H1 (cell line): ENCODE data around the gene RNF130. TPM values are rescaled to one million over a fixed set of nuclear protein-coding genes. Genes with fewer than 3 reads are reported as not detected.
A peak's percentile ranks its signal among the peaks of the same experiment; 100 is the strongest.

ENCODE experiments used
- CTCF ChIA-PET: fragments of 300-600 bp; sonication (Branson Sonifier 250); formaldehyde crosslinking; loops from one replicate; lab custom pipeline; 2021; ENCODE audit not compliant: partially characterized antibody; lab: Charles Lee
- POLR2A ChIA-PET: fragments of 300-600 bp; sonication (Branson Sonifier 250); formaldehyde crosslinking; loops from one replicate; lab custom pipeline; 2021; ENCODE audit warnings: inconsistent platforms; ENCODE audit not compliant: partially characterized antibody; lab: Charles Lee
- DNase-seq, 2 experiments: peaks; one replicate each; pipeline versions ENCODE4 v3.0.0 to v3.0.0-alpha.2; 2010 to 2022; ENCODE audit warnings: low spot score in 2 of 2, low read depth in 1 of 2, mixed read lengths in 1 of 2
- FAIRE-seq: peaks from 2 replicates; lab custom pipeline; 2011; peaks lifted over from hg19 to GRCh38; lab: Jason Lieb, UNC
- H2AFZ ChIP-seq: 2 replicates; pipeline ENCODE4 v1.8.1; 2012; ENCODE audit warnings: low read length, inconsistent platforms
- H2AK5ac ChIP-seq: 2 replicates; pipeline ENCODE4 v1.6.1; 2013; ENCODE audit warnings: low read depth, low read length
- H2BK120ac ChIP-seq: replicated peaks from 2 replicates; pipeline ENCODE3; 2013; ENCODE audit warnings: low read depth, low read length, inconsistent platforms
- H2BK12ac ChIP-seq: 2 replicates; pipeline ENCODE4 v1.6.1; 2013; ENCODE audit warnings: low read depth, low read length
- H2BK15ac ChIP-seq: 2 replicates; pipeline ENCODE4 v1.6.1; 2013; ENCODE audit warnings: low read length
- H2BK20ac ChIP-seq: 2 replicates; pipeline ENCODE4 v1.6.1; 2013; ENCODE audit warnings: low read length
- H2BK5ac ChIP-seq: 2 replicates; pipeline ENCODE4 v1.6.1; 2013; ENCODE audit warnings: low read depth, low read length
- H3K14ac ChIP-seq: 2 replicates; pipeline ENCODE4 v1.6.1; 2013; ENCODE audit warnings: inconsistent platforms; ENCODE audit not compliant: insufficient read length
- H3K18ac ChIP-seq: 2 replicates; pipeline ENCODE4 v1.6.1; 2013; ENCODE audit warnings: low read length; ENCODE audit errors: extremely low read depth
- H3K23ac ChIP-seq: 2 replicates; pipeline ENCODE4 v1.6.1; 2013; ENCODE audit warnings: inconsistent platforms; ENCODE audit not compliant: insufficient read length
- H3K23me2 ChIP-seq: 2 replicates; pipeline ENCODE4 v1.6.1; 2013; ENCODE audit warnings: low read depth, low read length
- H3K27ac ChIP-seq: 2 replicates; pipeline ENCODE4 v1.6.1; 2011; ENCODE audit warnings: low read depth, low read length, inconsistent platforms
- H3K27me3 ChIP-seq, 4 experiments: replicated peaks in 1 of 4; 1 replicate in 1 of 4; 2 replicates in 3 of 4; pipeline versions ENCODE4 v1.6.1 to v1.8.1; 2011 to 2013; ENCODE audit warnings: low read length in 3 of 4, mild to moderate bottlenecking in 3 of 4, inconsistent platforms in 2 of 4, mixed read lengths in 2 of 4, moderate library complexity in 1 of 4; ENCODE audit not compliant: control insufficient read depth in 3 of 4, insufficient read depth in 3 of 4; ENCODE audit errors: extremely low read depth in 1 of 4
- H3K36me3 ChIP-seq, 4 experiments: 2 replicates each; pipeline versions ENCODE4 v1.6.1 to v1.8.1; 2011 to 2013; ENCODE audit warnings: mild to moderate bottlenecking in 4 of 4, low read length in 3 of 4, moderate library complexity in 2 of 4, control low read depth in 1 of 4, inconsistent platforms in 1 of 4; ENCODE audit not compliant: insufficient read depth in 4 of 4, control insufficient read depth in 2 of 4
- H3K4ac ChIP-seq: replicated peaks from 2 replicates; pipeline ENCODE3; 2013; ENCODE audit warnings: low read length, low read depth, mixed read lengths, inconsistent platforms; ENCODE audit not compliant: insufficient read length
- H3K4me1 ChIP-seq, 4 experiments: replicated peaks in 1 of 4; 1 replicate in 1 of 4; 2 replicates in 3 of 4; pipeline versions ENCODE4 v1.6.1 to v1.8.1; 2011 to 2013; ENCODE audit warnings: low read length in 3 of 4, inconsistent platforms in 2 of 4, mixed read lengths in 1 of 4; ENCODE audit not compliant: insufficient read depth in 4 of 4, control insufficient read depth in 3 of 4
- H3K4me2 ChIP-seq, 2 experiments: 2 replicates each; pipeline versions ENCODE4 v1.6.1 to v1.8.1; 2011 to 2013; ENCODE audit warnings: low read depth in 2 of 2, low read length in 2 of 2, control low read depth in 1 of 2, inconsistent platforms in 1 of 2, mild to moderate bottlenecking in 1 of 2; ENCODE audit not compliant: insufficient read depth in 1 of 2
- H3K4me3 ChIP-seq, 4 experiments: fragments of 200-600, 300-600 bp in 1 of 4; sonication (generic), shearing (Covaris generic), sonication (Bioruptor Twin) in 1 of 4; 2 replicates each; pipeline versions ENCODE4 v1.5.1 to v1.8.1; 2011 to 2016; ENCODE audit warnings: low read length in 4 of 4, low read depth in 3 of 4, control low read depth in 2 of 4, inconsistent platforms in 2 of 4, mild to moderate bottlenecking in 2 of 4, mixed read lengths in 1 of 4, moderate library complexity in 1 of 4; ENCODE audit not compliant: insufficient read depth in 2 of 4; ENCODE audit errors: extremely low read depth in 1 of 4
- H3K56ac ChIP-seq: replicated peaks from 2 replicates; pipeline ENCODE3; 2013; ENCODE audit warnings: low read depth, mild to moderate bottlenecking, mixed read lengths, low read length, inconsistent platforms; ENCODE audit not compliant: insufficient read length
- H3K79me1 ChIP-seq: 2 replicates; pipeline ENCODE4 v1.6.1; 2013; ENCODE audit warnings: low read depth, low read length, control low read depth
- H3K79me2 ChIP-seq, 2 experiments: 2 replicates each; pipeline versions ENCODE4 v1.6.1 to v1.8.1; 2012 to 2013; ENCODE audit warnings: low read length in 2 of 2, mild to moderate bottlenecking in 2 of 2, inconsistent platforms in 1 of 2; ENCODE audit not compliant: insufficient read depth in 2 of 2, control insufficient read depth in 1 of 2
- H3K9ac ChIP-seq, 4 experiments: replicated peaks in 1 of 4; 1 replicate in 1 of 4; 2 replicates in 3 of 4; pipeline versions ENCODE4 v1.6.1 to v1.8.1; 2011 to 2013; ENCODE audit warnings: low read depth in 3 of 4, low read length in 3 of 4, control low read depth in 2 of 4, mild to moderate bottlenecking in 2 of 4, moderate library complexity in 2 of 4, inconsistent platforms in 1 of 4; ENCODE audit errors: extremely low read depth in 1 of 4
- H3K9me3 ChIP-seq, 2 experiments: 2 replicates each; pipeline versions ENCODE4 v1.6.1 to v1.8.1; 2012 to 2013; ENCODE audit warnings: mild to moderate bottlenecking in 2 of 2, moderate library complexity in 2 of 2, control low read depth in 1 of 2, inconsistent platforms in 1 of 2, low read depth in 1 of 2, low read length in 1 of 2, mixed read lengths in 1 of 2; ENCODE audit not compliant: insufficient read depth in 2 of 2
- H4K20me1 ChIP-seq, 2 experiments: replicated peaks in 1 of 2; 2 replicates each; pipeline versions ENCODE3 to v1.8.1; 2011 to 2013; ENCODE audit warnings: inconsistent platforms in 2 of 2, low read length in 2 of 2, mild to moderate bottlenecking in 1 of 2; ENCODE audit not compliant: insufficient read depth in 2 of 2, control insufficient read depth in 1 of 2
- H4K5ac ChIP-seq: 2 replicates; pipeline ENCODE4 v1.6.1; 2013; ENCODE audit warnings: low read length, low read depth, mixed read lengths, inconsistent platforms; ENCODE audit not compliant: insufficient read length
- H4K8ac ChIP-seq: 2 replicates; pipeline ENCODE4 v1.8.0; 2013; ENCODE audit warnings: mild to moderate bottlenecking, moderate library complexity, low read length, inconsistent platforms; ENCODE audit not compliant: insufficient read depth; ENCODE audit errors: extremely low read depth
- H4K91ac ChIP-seq: replicated peaks from 2 replicates; pipeline ENCODE3; 2013; ENCODE audit warnings: low read length, mixed read lengths, inconsistent platforms; ENCODE audit not compliant: insufficient read length
- ASH2L ChIP-seq: fragments of 200-600, 300-600 bp; sonication (generic); IDR thresholded peaks from one replicate; pipeline ENCODE4 v1.7.1; 2017; ENCODE audit warnings: low read length
- CBX5 ChIP-seq: fragments of 300-800, 300-1000 bp; sonication (generic); IDR thresholded peaks from 2 replicates; pipeline ENCODE4 v1.7.1; 2016; ENCODE audit warnings: antibody characterized with exemption, low read length, low read depth
- MAFK ChIP-seq: IDR thresholded peaks from 2 replicates; pipeline ENCODE4 v1.6.1; 2012; ENCODE audit warnings: low read depth, mild to moderate bottlenecking, improper control_type of control experiment, low read length
- RAD21 ChIP-seq, 2 experiments: IDR thresholded peaks in 1 of 2; conservative IDR thresholded peaks in 1 of 2; 2 replicates each; pipeline ENCODE4 v1.6.1; 2011; ENCODE audit warnings: low read depth in 2 of 2, low read length in 2 of 2, improper control_type of control experiment in 1 of 2, inconsistent platforms in 1 of 2, mild to moderate bottlenecking in 1 of 2, moderate library complexity in 1 of 2
- RNF2 ChIP-seq: fragments of 200-900, 300-1000 bp; sonication (generic); IDR thresholded peaks from 2 replicates; pipeline ENCODE4 v1.7.1; 2016; ENCODE audit warnings: borderline replicate concordance, low read depth, mild to moderate bottlenecking, antibody characterized with exemption, low read length; ENCODE audit not compliant: poor library complexity, severe bottlenecking; ENCODE audit errors: missing control alignments
- SAP30 ChIP-seq: fragments of 300-600 bp; sonication (generic); IDR thresholded peaks from 2 replicates; pipeline ENCODE4 v1.7.1; 2012; ENCODE audit warnings: low read length, moderate library complexity, mild to moderate bottlenecking, inconsistent platforms; ENCODE audit not compliant: insufficient read depth, insufficient replicate concordance
- SIRT6 ChIP-seq: IDR thresholded peaks from one replicate; pipeline ENCODE4 v1.7.1; 2012; ENCODE audit warnings: low read length, inconsistent platforms
- SP4 ChIP-seq: IDR thresholded peaks from 2 replicates; pipeline ENCODE4 v1.6.1; 2012; ENCODE audit warnings: low read length, inconsistent platforms
- TEAD4 ChIP-seq: IDR thresholded peaks from 2 replicates; pipeline ENCODE4 v1.6.1; 2012; ENCODE audit warnings: low read depth, low read length, inconsistent platforms, mixed read lengths
- WGBS, 2 experiments: shearing (Covaris generic) in 1 of 2; methylation state at CpG; one replicate each; pipeline versions ENCODE4 v1.1.6 to v1.1.7; 2013 to 2015; ENCODE audit warnings: low lambda C conversion rate in 2 of 2, mixed read lengths in 2 of 2, inconsistent platforms in 1 of 2, low coverage in 1 of 2, missing lambda C conversion rate in 1 of 2; ENCODE audit not compliant: insufficient replicate concordance in 2 of 2, insufficient coverage in 1 of 2, insufficient read length in 1 of 2; ENCODE audit errors: extremely low coverage in 1 of 2, missing lambda C conversion rate in 1 of 2; 5-methylcytosine and 5-hydroxymethylcytosine counted together
- polyA plus RNA-seq, 7 experiments: library from polyadenylated mRNA; depleted of rRNA in 3 of 7; stranded (reverse) in 5 of 7; unstranded in 2 of 7; fragments of >200 nt in 5 of 7; fragments of 200-250 nt in 2 of 7; gene quantifications; 1 replicate in 5 of 7; 2 replicates in 1 of 7; 4 replicates in 1 of 7; pipeline versions ENCODE4 v1.2.1 to v1.2.3, GENCODE V29; 2011 to 2013; ENCODE audit warnings: missing spikeins in 2 of 7, mixed read lengths in 2 of 7
- total RNA-seq: library from RNA; stranded (reverse); fragmentation: NEBNext Ultra II Directional; extraction: Animal tissue kit (Norgen Biotek cat#: 25700); gene quantifications from 2 replicates; pipeline ENCODE4 v1.2.1, GENCODE V29; 2021

Gene RNF130
- total and polyA plus RNA-seq, 2 of the 8 experiments (the other 6 are each of a cell fraction or from before 2014, with no cell fraction given): 65.1 to 70.0 TPM

DNA sequence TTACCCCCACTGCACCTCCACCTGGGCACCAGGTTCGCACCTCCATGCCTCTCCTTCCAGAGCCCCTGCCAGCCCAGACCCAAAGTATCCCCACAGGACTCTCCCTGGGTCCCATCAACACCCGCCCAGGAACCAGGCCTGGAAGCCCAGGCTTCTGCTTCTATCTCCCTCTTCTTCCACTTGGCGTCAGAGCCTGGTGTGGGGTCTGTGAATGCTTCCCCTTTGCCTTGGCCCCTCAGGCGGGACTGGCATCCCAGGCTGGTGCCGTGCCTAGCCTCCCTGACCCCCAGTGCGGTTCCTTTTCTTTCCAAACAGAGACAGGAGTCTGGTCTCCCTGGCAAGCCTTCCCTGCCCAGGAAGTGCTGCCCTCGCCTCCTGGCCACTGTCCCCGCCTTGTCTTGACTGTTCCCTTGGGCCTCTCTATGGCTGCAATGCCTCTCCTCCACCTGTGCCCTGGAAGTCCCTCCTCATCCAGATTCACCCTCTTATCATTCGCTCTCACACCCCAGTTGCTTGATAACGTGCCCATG, 156.1 kb downstream of the RNF130 start:
- Histone ChIP-seq H3K79me1 (no peaks in the 10 kb centered on the region), H3K79me2 (no peaks in the 10 kb centered on the region), H2BK20ac (0 out of 2 replicates have a peak overlapping the region, but pooled peaks have one; percentile 21), H3K4me1 (peaks cover 0 to 8% (median 4%) of the 10 kb centered on the region in 4 experiments; a peak in 6 of 7 replicates), H2BK120ac (no peak overlapping the region), H4K20me1 (no peaks in the 10 kb centered on the region), H3K4ac (no peak overlapping the region), H3K23ac (no peak overlapping the region), H2BK15ac (0 out of 2 replicates have a peak overlapping the region, but pooled peaks have one; percentile 6), H3K27ac (no peak overlapping the region), H4K91ac (no peak overlapping the region), H4K8ac (no peak overlapping the region), H2AFZ (no peak overlapping the region), H2BK5ac (no peak overlapping the region), H2BK12ac (no peak overlapping the region), H3K36me3 (no peaks in the 10 kb centered on the region), H4K5ac (no peak overlapping the region), H3K56ac (no peak overlapping the region), H3K4me3 (no peak overlapping the region), H3K23me2 (no peaks in the 10 kb centered on the region), H3K14ac (no peak overlapping the region), H2AK5ac (no peak overlapping the region), H3K4me2 (no peak overlapping the region), H3K18ac (no peak overlapping the region), H3K27me3 (no peaks in the 10 kb centered on the region), H3K9ac (no peak overlapping the region), H3K9me3 (no peaks in the 10 kb centered on the region; a peak in 1 of 4 replicates)
- 92% methylated on average over 10 of the region's 10 CpGs; no CpG with 5 or more reads in 1 of the 2 experiments for WGBS, 2 experiments
- no peak for DNase-seq
- FAIRE-seq: no peak
- TF ChIP-seq SP4: no peak
- no peak for TF ChIP-seq TEAD4
- no peak for TF ChIP-seq SAP30
- no peak for TF ChIP-seq SIRT6
- no peak for TF ChIP-seq RAD21 (IDR thresholded peaks at IDR 0.05 in 1 of 2, conservative IDR thresholded peaks at IDR 0.05 in 1 of 2; ENCODE audit: low read depth in 2 of 2, low read length in 2 of 2)
- no peak for TF ChIP-seq ASH2L
- no peak for TF ChIP-seq MAFK
- TF ChIP-seq CBX5: no peak
- no peak for TF ChIP-seq RNF2
- ChIA-PET POLR2A (no interaction called here), CTCF (interaction anchor here (0.7 to 2.4 kb wide), 4 partner anchors 12 to 62 kb away, joined by 3 to 14 read pairs (median 4); no protein-coding TSS in a partner anchor)
